Type B pancreatic cell (in vitro differentiated cells): Measurements from ENCODE around the gene SET. TPM values are rescaled to one million over a fixed set of nuclear protein-coding genes. Genes with fewer than 3 reads are reported as not detected.

ENCODE experiments used
- DNase-seq: peaks from one replicate; pipeline ENCODE4 v3.0.0; 2021; ENCODE audit warnings: mixed read lengths; ENCODE audit not compliant: unreplicated experiment; ENCODE audit errors: extremely low spot score
- H3K27ac Mint-ChIP-seq: 2 replicates; pipeline ENCODE4 v1.8.0; 2021; ENCODE audit warnings: mild to moderate bottlenecking, mixed read lengths
- H3K27me3 Mint-ChIP-seq: 2 replicates; pipeline ENCODE4 v1.8.0; 2021; ENCODE audit warnings: mixed read lengths
- H3K36me3 Mint-ChIP-seq: 2 replicates; pipeline ENCODE4 v1.8.0; 2021; ENCODE audit warnings: mixed read lengths
- H3K4me1 Mint-ChIP-seq: one replicate; pipeline ENCODE4 v1.8.0; 2021; ENCODE audit warnings: mixed read lengths; ENCODE audit not compliant: unreplicated experiment
- H3K4me3 Mint-ChIP-seq: 2 replicates; pipeline ENCODE4 v1.8.0; 2021; ENCODE audit warnings: mild to moderate bottlenecking, mixed read lengths
- H3K9me3 Mint-ChIP-seq: 2 replicates; pipeline ENCODE4 v1.8.0; 2021; ENCODE audit warnings: mixed read lengths
- total RNA-seq: library from RNA; stranded (reverse); gene quantifications from 2 replicates; pipeline ENCODE4 v1.2.1, GENCODE V29; 2021; ENCODE audit warnings: low replicate concordance
- TF ChIP-seq, protein P1 (sequence below): fragments of 200-600 bp; sonication (generic); conservative IDR thresholded peaks from 2 replicates; pipeline ENCODE4 v1.5.0; 2021; ENCODE audit warnings: antibody characterized with exemption, mild to moderate bottlenecking

SET gene
- total RNA-seq, 1 donor from 2014 or later = 545 TPM

- H3K36me3 Mint-ChIP-seq = peaks cover 13% of the 10 kb centered on the region
- no peaks in the 10 kb centered on the region for H3K27me3 Mint-ChIP-seq
- peaks cover 4% of the 10 kb centered on the region for H3K4me1 Mint-ChIP-seq
- H3K9me3 Mint-ChIP-seq = no peaks in the 10 kb centered on the region
- H3K4me3 Mint-ChIP-seq = no peak overlapping the region
- TF ChIP-seq, protein P1, sequence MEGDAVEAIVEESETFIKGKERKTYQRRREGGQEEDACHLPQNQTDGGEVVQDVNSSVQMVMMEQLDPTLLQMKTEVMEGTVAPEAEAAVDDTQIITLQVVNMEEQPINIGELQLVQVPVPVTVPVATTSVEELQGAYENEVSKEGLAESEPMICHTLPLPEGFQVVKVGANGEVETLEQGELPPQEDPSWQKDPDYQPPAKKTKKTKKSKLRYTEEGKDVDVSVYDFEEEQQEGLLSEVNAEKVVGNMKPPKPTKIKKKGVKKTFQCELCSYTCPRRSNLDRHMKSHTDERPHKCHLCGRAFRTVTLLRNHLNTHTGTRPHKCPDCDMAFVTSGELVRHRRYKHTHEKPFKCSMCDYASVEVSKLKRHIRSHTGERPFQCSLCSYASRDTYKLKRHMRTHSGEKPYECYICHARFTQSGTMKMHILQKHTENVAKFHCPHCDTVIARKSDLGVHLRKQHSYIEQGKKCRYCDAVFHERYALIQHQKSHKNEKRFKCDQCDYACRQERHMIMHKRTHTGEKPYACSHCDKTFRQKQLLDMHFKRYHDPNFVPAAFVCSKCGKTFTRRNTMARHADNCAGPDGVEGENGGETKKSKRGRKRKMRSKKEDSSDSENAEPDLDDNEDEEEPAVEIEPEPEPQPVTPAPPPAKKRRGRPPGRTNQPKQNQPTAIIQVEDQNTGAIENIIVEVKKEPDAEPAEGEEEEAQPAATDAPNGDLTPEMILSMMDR = no peak
- H3K27ac Mint-ChIP-seq = no peak overlapping the region
- DNase-seq = no peak
Measured at GRCh38 chr9:128732576-128732975, 43.6 kb downstream of the SET start.

GRCh38 chr9:128733256-128733655 lies 44.2 kb downstream of the SET start:
- no peaks in the 10 kb centered on the region for H3K27me3 Mint-ChIP-seq
- H3K36me3 Mint-ChIP-seq = peaks cover 13% of the 10 kb centered on the region
- H3K4me1 Mint-ChIP-seq = peaks cover 4% of the 10 kb centered on the region
- H3K27ac Mint-ChIP-seq = peak overlapping the region; percentile 87
- no peaks in the 10 kb centered on the region for H3K9me3 Mint-ChIP-seq
- peak; percentile 83 for DNase-seq
- peak overlapping the region; percentile 49 for H3K4me3 Mint-ChIP-seq
- TF ChIP-seq, protein P1 = peak; percentile 84

DNA sequence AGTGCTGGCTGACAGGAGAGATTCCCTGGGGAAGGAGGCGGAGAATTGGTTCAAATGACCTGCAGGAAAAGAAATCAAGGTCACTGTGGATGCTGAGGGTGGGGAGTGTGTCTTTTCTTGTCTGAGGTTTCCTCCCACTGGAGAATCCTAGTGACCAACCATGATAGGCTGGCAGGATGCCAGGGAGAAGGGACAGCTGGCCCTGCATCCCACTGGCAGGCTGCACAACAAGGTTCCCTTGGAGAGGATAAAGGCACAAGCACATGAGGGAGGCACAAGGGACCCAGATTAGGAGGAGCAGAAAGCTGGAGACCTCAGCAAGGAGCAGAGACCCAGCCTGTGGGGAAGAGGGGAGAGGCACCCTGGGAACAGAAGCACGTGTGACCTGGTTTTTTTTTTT lies 46.4 kb downstream of the SET start:
- Mint-ChIP-seq H3K27me3 (no peaks in the 10 kb centered on the region), H3K36me3 (peaks cover 13% of the 10 kb centered on the region), H3K4me3 (no peak overlapping the region), H3K27ac (no peak overlapping the region), H3K9me3 (no peaks in the 10 kb centered on the region), H3K4me1 (peaks cover 4% of the 10 kb centered on the region)
- TF ChIP-seq, protein P1 = no peak
- no peak for DNase-seq

DNA sequence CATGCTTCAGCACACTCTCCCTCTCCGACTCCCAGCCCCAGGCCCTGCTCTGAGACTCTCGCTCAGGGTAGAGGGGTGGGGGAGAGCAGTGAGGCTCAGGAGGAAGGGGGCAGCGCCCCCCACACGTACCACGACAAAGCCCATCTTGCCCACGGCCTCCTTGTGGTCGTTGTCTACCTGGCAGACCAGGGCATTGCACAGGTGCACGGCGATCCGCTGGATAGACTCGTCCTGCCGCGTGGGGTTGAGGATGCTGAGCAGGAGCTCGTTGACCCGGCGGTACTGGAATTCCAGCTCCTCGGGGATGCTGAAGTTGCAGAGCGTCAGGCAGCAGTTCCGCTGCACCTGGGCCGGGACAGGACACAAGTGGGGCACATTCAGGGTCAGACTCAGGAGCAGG lies 53.4 kb downstream of the SET start:
- TF ChIP-seq, protein P1 = no peak
- DNase-seq = no peak
- H3K4me1 Mint-ChIP-seq = no peaks in the 10 kb centered on the region
- H3K4me3 Mint-ChIP-seq = no peak overlapping the region
- H3K9me3 Mint-ChIP-seq = no peaks in the 10 kb centered on the region
- no peaks in the 10 kb centered on the region for H3K27me3 Mint-ChIP-seq
- H3K27ac Mint-ChIP-seq = no peak overlapping the region
- peaks cover under 1% of the 10 kb centered on the region for H3K36me3 Mint-ChIP-seq

DNA sequence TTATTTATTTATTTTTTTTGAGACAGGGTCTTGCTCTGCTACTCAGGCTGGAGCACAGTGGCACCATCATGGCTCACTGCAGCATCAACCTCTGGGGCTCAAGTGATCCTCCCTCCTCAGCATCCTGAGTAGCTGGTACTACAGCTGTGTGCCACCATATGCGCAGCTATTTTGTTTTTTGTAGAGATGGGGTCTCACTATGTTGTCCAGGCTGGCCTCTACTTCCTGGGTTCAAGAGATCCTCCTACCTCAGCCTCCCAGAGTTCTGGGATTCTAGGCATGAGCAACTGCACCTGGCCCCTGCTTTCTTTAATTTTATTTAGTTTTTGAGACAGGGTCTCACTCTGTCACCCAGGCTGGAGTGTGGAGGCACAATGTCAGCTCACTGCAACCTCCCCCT lies 54.4 kb downstream of the SET start:
- Mint-ChIP-seq H3K4me3 (no peak overlapping the region), H3K9me3 (no peaks in the 10 kb centered on the region), H3K36me3 (no peaks in the 10 kb centered on the region), H3K27me3 (no peaks in the 10 kb centered on the region), H3K4me1 (no peaks in the 10 kb centered on the region), H3K27ac (no peak overlapping the region)
- TF ChIP-seq, protein P1 = no peak
- no peak for DNase-seq

Other genes with a start within 250 kb of the SET start
- 38.2 and 59.1 TPM in 2 replicates for gene ODF2, start 233.2 kb upstream of the SET start, total RNA-seq
- 17.6 and 21.8 TPM in 2 replicates for gene GLE1, start 184.5 kb upstream of the SET start, total RNA-seq
- 267 and 270 TPM in 2 replicates for gene SPTAN1, start 136.6 kb upstream of the SET start, total RNA-seq
- gene DYNC2I2, start 32.4 kb upstream of the SET start, total RNA-seq = 65.0 and 70.6 TPM in 2 replicates
- 6.9 and 11.7 TPM in 2 replicates for gene PKN3, start 13.3 kb downstream of the SET start, total RNA-seq
- 25.6 and 53.5 TPM in 2 replicates for gene ZDHHC12, start 34.9 kb downstream of the SET start, total RNA-seq
- gene ZER1, start 82.7 kb downstream of the SET start, total RNA-seq = 36.8 and 45.7 TPM in 2 replicates
- gene TBC1D13, start 98.0 kb downstream of the SET start, total RNA-seq = 29.0 and 33.5 TPM in 2 replicates
- 24.1 and 30.8 TPM in 2 replicates for gene ENDOG, start 129.3 kb downstream of the SET start, total RNA-seq
- gene SPOUT1, start 140.6 kb downstream of the SET start, total RNA-seq = 46.7 and 53.4 TPM in 2 replicates
- 4.0 and 11.5 TPM in 2 replicates for gene KYAT1, start 192.7 kb downstream of the SET start, total RNA-seq
- 33.2 and 38.2 TPM in 2 replicates for gene LRRC8A, start 192.9 kb downstream of the SET start, total RNA-seq
- gene PHYHD1, start 231.8 kb downstream of the SET start, total RNA-seq = 10.0 and 14.3 TPM in 2 replicates